Right lobe of liver (tissue), 6 donors: ENCODE data around the gene CHAC2. TPM values are rescaled to one million over a fixed set of nuclear protein-coding genes. Genes with fewer than 3 reads are reported as not detected.

Source experiments
- ATAC-seq, 4 donors: fragments of 200-7000 bp; cut with Tn5 transposase; one replicate each; pipeline ENCODE4 v1.9.1; 2020; ENCODE audit warnings: mild to moderate bottlenecking in 4 of 4, moderate library complexity in 4 of 4
- DNase-seq, 3 donors: peaks; one replicate each; pipeline ENCODE4 v3.0.0-alpha.2; 2020
- H3K27ac ChIP-seq, 3 donors: fragments of 200-600 bp; one replicate each; pipeline ENCODE4 v1.8.0; 2022
- H3K27me3 ChIP-seq, 2 donors: fragments of 200-600 bp; one replicate each; pipeline ENCODE4 v1.8.0; 2022
- H3K36me3 ChIP-seq, 4 donors: fragments of 200-600 bp; sonication (generic) in 1 of 4; one replicate each; pipeline versions ENCODE4 v1.5.1 to v1.8.0; 2017 to 2022; ENCODE audit warnings: control low read depth in 1 of 4
- H3K4me1 ChIP-seq, 4 donors: fragments of 200-600 bp; sonication (generic) in 1 of 4; one replicate each; pipeline versions ENCODE4 v1.5.1 to v1.8.0; 2017 to 2022; ENCODE audit warnings: control low read depth in 1 of 4
- H3K4me3 ChIP-seq, 3 donors: fragments of 200-600 bp; one replicate each; pipeline ENCODE4 v1.8.0; 2022
- H3K9me3 ChIP-seq, 4 donors: fragments of 200-600 bp; sonication (generic) in 1 of 4; one replicate each; pipeline versions ENCODE4 v1.5.1 to v1.8.0; 2017 to 2022; ENCODE audit warnings: control low read depth in 1 of 4
- POLR2A ChIP-seq: fragments of 450-650 bp; IDR thresholded peaks from one replicate; pipeline ENCODE4 v1.6.1; 2017; ENCODE audit warnings: antibody characterized with exemption, mild to moderate bottlenecking
- WGBS: methylation state at CpG from one replicate; pipeline ENCODE4 v1.1.6; 2018; ENCODE audit warnings: low coverage, low lambda C conversion rate; ENCODE audit not compliant: insufficient coverage; ENCODE audit errors: missing lambda C conversion rate; 5-methylcytosine and 5-hydroxymethylcytosine counted together
- intact Hi-C, 2 donors: fragments of 100-400 bp; cut with DNase I; formaldehyde crosslinking; loops; one replicate each; pipeline versions ENCODE4 v1.11.2 to v1.14.1; 2022
- total RNA-seq, 6 experiments: library from RNA; depleted of rRNA in 2 of 6; stranded (reverse); fragments of >200 nt in 2 of 6; fragmentation: NEBNext Ultra II Directional in 3 of 6; extraction: Animal tissue kit (Norgen Biotek cat#: 25700) in 3 of 6; gene quantifications; one replicate each; pipeline versions ENCODE4 v1.1.0 to v1.2.4, GENCODE V29; 2016 to 2023
- TF ChIP-seq, protein P1 (sequence below), 4 donors: fragments of 200-600 bp in 3 of 4; fragments of 450-650 bp in 1 of 4; IDR thresholded peaks; one replicate each; pipeline versions ENCODE4 v1.5.1 to v1.8.0; 2016 to 2022; ENCODE audit warnings: antibody characterized with exemption in 4 of 4, mild to moderate bottlenecking in 2 of 4
- donor health status: DM: no; HTN: yes; CAD: no.
- donor health status: DM: no; HTN: no; CAD: no.
- donor health status: DM: no; HTN: no; CAD: no.
- donor health status: DM: no; HTN: yes; CAD: no.
- donor health status: DM: no; HTN: yes; CAD: no.

The CHAC2 gene
- total RNA-seq, 6 experiments from 2014 or later: 1.2 to 4.3 (median 2.5) TPM

DNA sequence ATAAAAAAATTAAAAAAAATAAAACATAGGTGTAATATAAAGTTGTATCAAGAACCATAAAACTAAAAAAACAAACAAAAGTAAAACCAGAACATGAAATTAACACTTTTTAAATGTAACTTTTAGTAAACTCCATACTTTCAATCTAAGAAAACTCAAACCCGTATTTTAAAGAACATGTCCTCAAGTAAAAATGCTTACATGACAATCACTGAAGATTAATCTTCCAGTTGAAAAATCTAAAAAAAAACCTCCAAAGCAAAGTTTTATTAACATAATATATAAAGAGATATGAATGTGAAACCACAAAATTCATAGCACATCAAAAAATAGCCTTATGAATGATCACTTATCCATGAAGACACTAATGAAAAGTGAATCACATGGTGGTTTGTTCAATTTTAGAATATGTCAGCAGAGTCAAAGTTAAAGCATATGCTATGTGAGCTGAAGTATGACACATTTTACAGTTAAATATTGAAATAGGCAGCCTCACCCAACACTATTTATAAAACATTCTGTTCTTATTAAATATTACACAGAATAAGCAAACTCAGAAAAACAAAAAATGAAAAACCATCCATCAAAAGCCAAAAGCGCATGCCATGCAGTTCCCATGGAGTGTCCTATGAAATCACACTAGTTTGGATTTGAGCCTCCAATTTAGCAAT, 23.1 kb upstream of the CHAC2 start:
- intact Hi-C loops: no loop called here
- DNase-seq (no peak), ATAC-seq (no peak)
- Histone ChIP-seq H3K36me3 (peaks cover 0 to 5% (median 0%) of the 10 kb centered on the region in 4 donors), H3K4me3 (no peak overlapping the region), H3K27me3 (no peaks in the 10 kb centered on the region), H3K27ac (no peak overlapping the region), H3K4me1 (peaks cover 0 to 1% (median 0%) of the 10 kb centered on the region in 4 donors), H3K9me3 (no peaks in the 10 kb centered on the region)
- TF ChIP-seq POLR2A: no peak
- TF ChIP-seq, protein P1, sequence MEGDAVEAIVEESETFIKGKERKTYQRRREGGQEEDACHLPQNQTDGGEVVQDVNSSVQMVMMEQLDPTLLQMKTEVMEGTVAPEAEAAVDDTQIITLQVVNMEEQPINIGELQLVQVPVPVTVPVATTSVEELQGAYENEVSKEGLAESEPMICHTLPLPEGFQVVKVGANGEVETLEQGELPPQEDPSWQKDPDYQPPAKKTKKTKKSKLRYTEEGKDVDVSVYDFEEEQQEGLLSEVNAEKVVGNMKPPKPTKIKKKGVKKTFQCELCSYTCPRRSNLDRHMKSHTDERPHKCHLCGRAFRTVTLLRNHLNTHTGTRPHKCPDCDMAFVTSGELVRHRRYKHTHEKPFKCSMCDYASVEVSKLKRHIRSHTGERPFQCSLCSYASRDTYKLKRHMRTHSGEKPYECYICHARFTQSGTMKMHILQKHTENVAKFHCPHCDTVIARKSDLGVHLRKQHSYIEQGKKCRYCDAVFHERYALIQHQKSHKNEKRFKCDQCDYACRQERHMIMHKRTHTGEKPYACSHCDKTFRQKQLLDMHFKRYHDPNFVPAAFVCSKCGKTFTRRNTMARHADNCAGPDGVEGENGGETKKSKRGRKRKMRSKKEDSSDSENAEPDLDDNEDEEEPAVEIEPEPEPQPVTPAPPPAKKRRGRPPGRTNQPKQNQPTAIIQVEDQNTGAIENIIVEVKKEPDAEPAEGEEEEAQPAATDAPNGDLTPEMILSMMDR (IDR thresholded peaks at IDR 0.05): no peak
- 90% methylated on average over 2 of the region's 2 CpGs for WGBS

DNA sequence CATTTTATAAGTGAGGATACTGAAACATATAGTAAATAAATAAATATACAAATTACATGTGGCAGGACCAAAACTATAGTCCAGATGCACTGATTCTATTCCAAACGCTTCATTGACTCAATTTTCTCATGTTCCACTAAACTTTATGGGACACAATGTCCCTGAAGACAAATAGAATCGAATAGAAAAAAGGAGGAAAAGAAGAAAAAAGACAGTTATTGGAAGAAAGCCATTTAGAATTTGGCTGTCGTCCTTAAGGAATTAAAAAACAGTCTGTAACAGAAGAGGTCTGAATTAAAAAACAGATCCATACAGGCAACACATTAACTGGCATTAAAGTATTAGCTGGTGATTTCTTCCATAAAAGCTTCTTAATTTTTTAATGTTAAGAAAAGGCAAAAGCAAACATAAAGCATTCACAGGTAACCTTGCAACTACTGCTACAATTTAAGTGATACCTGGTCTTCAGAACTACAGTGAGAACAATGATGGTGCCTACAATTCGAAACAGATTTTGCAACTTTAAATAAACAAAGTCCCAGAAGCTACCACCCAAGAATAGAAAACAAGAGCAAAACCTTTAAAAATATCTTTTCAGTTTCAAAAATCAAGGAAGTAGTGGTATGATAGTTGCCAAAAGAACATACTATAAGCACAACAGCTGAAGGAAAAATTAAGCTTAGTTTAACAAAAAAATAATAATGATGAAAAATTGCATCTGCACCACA, 17.4 kb upstream of the CHAC2 start:
- TF ChIP-seq, protein P1 (IDR thresholded peaks at IDR 0.05): no peak
- TF ChIP-seq POLR2A: no peak
- 74% methylated on average over 4 of the region's 4 CpGs for WGBS

DNA sequence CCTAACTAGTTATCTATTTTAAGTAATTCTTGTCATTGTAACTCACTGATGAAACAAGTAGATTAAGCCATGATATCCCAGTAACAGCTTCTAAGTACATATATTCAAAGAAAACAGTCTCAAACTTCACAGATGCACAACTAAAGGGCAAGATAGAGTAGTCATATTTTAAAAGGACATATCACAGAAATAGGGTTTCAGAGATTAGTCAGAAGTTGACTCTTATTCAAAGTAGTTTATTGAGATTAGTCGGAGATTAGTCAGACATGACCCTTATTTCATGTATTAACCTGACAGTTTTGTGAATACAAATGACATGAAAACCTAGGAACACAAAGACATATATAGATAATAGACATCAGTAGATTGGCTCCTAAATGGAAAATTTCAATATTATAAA, 15.9 kb upstream of the CHAC2 start:
- intact Hi-C loops: no loop called here
- no peaks in the 10 kb centered on the region for H3K27me3 ChIP-seq
- H3K4me3 ChIP-seq: no peak overlapping the region
- ATAC-seq (no peak), DNase-seq (no peak)
- H3K36me3 ChIP-seq: peaks cover 0 to 5% (median 0%) of the 10 kb centered on the region in 4 donors
- no peak for TF ChIP-seq POLR2A
- TF ChIP-seq, protein P1 (IDR thresholded peaks at IDR 0.05): no peak
- no peak overlapping the region for H3K27ac ChIP-seq
- H3K9me3 ChIP-seq: no peaks in the 10 kb centered on the region
- no peaks in the 10 kb centered on the region for H3K4me1 ChIP-seq
- WGBS: 84% methylated on average over 1 of the region's 1 CpG

More for the DNA sequence above, 17.4 kb upstream of the CHAC2 start:
- no peak for ATAC-seq
- DNase-seq: no peak
- Histone ChIP-seq H3K27ac (no peak overlapping the region), H3K36me3 (peaks cover 0 to 5% (median 0%) of the 10 kb centered on the region in 4 donors), H3K4me3 (no peak overlapping the region), H3K27me3 (no peaks in the 10 kb centered on the region), H3K9me3 (no peaks in the 10 kb centered on the region), H3K4me1 (no peaks in the 10 kb centered on the region)
- intact Hi-C loops: no loop called here

DNA sequence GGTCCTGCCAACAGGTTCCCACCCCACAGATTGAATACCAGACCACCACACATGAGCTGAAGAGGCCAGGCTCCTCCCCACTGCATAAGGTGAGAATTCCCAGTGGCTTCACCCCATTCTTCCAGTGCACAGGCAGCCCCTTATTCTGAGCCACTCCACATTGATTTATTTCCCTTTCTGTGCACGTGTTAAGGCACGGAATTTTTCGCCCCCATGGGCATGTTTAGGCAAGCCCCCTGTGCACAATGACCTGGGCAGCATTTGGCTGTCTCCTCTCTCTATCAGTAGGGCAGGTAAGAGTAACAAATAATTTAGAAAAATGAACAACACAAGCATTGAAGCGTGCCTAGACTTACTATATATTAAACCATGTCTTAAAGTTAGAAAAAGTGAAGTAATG, 15.2 kb upstream of the CHAC2 start:
- TF ChIP-seq, protein P1 (IDR thresholded peaks at IDR 0.05): no peak
- H3K27me3 ChIP-seq: no peaks in the 10 kb centered on the region

More for the DNA sequence above, 15.2 kb upstream of the CHAC2 start:
- Histone ChIP-seq H3K4me1 (no peaks in the 10 kb centered on the region), H3K9me3 (no peaks in the 10 kb centered on the region), H3K36me3 (peaks cover 0 to under 1% (median 0%) of the 10 kb centered on the region in 4 donors), H3K4me3 (no peak overlapping the region), H3K27ac (no peak overlapping the region)
- no peak for DNase-seq
- intact Hi-C loops: no loop called here
- ATAC-seq: no peak
- 97% methylated on average over 4 of the region's 4 CpGs for WGBS
